ENCODE results near the gene NTRK2. TPM values are rescaled to one million over a fixed set of nuclear protein-coding genes. Genes with fewer than 3 reads are reported as not detected.

The NTRK2 gene
- total RNA-seq, 8 experiments from 2014 or later, result 0.49 to 238 (median 15.5) TPM

GRCh38 chr9:84775056-84775643 is 105.6 kb downstream of the NTRK2 start:
- no peak overlapping the region for H3K4me3 ChIP-seq
- peaks cover 11 to 15% of the 10 kb centered on the region in 2 donors for H3K4me1 ChIP-seq (replicated peaks in 1 of 2)
- 60 to 100% (median 96%) methylated on average over 1 to 4 of the region's 4 CpGs; no CpG with 5 or more reads in 2 of the 10 experiments for WGBS, 10 experiments
- in situ Hi-C loops (cut with MboI; ENCODE audit: low pct_unique_long_range_greater_than_20kb in 2 of 9, low sequenced_read_pairs in 9 of 9, unreplicated experiment in 9 of 9), result no loop called here
- ATAC-seq (replicated peaks in 6 of 8), result peak in 1 of 8 experiments; percentile 29
- H3K27ac ChIP-seq, result no peak overlapping the region

GRCh38 chr9:84778570-84778969 is 109.0 kb downstream of the NTRK2 start:
- H3K4me1 ChIP-seq (replicated peaks in 1 of 2), result peaks cover 11 to 15% of the 10 kb centered on the region in 2 donors
- 20 to 100% (median 76%) methylated on average over 1 to 5 of the region's 5 CpGs; no CpG with 5 or more reads in 4 of the 10 experiments for WGBS, 10 experiments
- ATAC-seq (replicated peaks in 6 of 8), result peak in 5 of 8 experiments; percentile 82 to 98 (median 92)
- H3K4me3 ChIP-seq, result no peak overlapping the region
- in situ Hi-C loops (cut with MboI; ENCODE audit: low pct_unique_long_range_greater_than_20kb in 2 of 9, low sequenced_read_pairs in 9 of 9, unreplicated experiment in 9 of 9), result no loop called here
- H3K27ac ChIP-seq, result peak overlapping the region in 1 of 2 donors; percentile 25

- ATAC-seq (replicated peaks in 6 of 8), result no peak
- peaks cover 21 to 22% of the 10 kb centered on the region in 2 donors for H3K4me1 ChIP-seq (replicated peaks in 1 of 2)
- in situ Hi-C loops (cut with MboI; ENCODE audit: low pct_unique_long_range_greater_than_20kb in 2 of 9, low sequenced_read_pairs in 9 of 9, unreplicated experiment in 9 of 9), result no loop called here
- 0 to 100% (median 90%) methylated on average over 1 to 3 of the region's 3 CpGs; no CpG with 5 or more reads in 1 of the 10 experiments for WGBS, 10 experiments
- H3K27ac ChIP-seq, result no peak overlapping the region
- H3K4me3 ChIP-seq, result no peak overlapping the region
These were observed 110.4 kb downstream of the NTRK2 start for GRCh38 chr9:84779883-84780282.

GRCh38 chr9:84780385-84780784 is 110.9 kb downstream of the NTRK2 start:
- Histone ChIP-seq H3K27ac (no peak overlapping the region), H3K4me3 (no peak overlapping the region), H3K4me1 (replicated peaks in 1 of 2) (peaks cover 26 to 27% of the 10 kb centered on the region in 2 donors)
- ATAC-seq (replicated peaks in 6 of 8), result no peak
- in situ Hi-C loops (cut with MboI; ENCODE audit: low pct_unique_long_range_greater_than_20kb in 2 of 9, low sequenced_read_pairs in 9 of 9, unreplicated experiment in 9 of 9), result no loop called here
- WGBS, 10 experiments, result 69 to 100% (median 88%) methylated on average over 1 to 5 of the region's 5 CpGs; no CpG with 5 or more reads in 3 of the 10 experiments

- Histone ChIP-seq H3K4me1 (replicated peaks in 1 of 2) (peaks cover 32 to 37% of the 10 kb centered on the region in 2 donors), H3K27ac (no peak overlapping the region), H3K4me3 (no peak overlapping the region)
- 14 to 100% (median 50%) methylated on average over 1 to 2 of the region's 2 CpGs; no CpG with 5 or more reads in 1 of the 10 experiments for WGBS, 10 experiments
- in situ Hi-C loops (cut with MboI; ENCODE audit: low pct_unique_long_range_greater_than_20kb in 2 of 9, low sequenced_read_pairs in 9 of 9, unreplicated experiment in 9 of 9), result no loop called here
- ATAC-seq (replicated peaks in 6 of 8), result no peak
These were observed 111.9 kb downstream of the NTRK2 start for GRCh38 chr9:84781458-84781857.

DNA sequence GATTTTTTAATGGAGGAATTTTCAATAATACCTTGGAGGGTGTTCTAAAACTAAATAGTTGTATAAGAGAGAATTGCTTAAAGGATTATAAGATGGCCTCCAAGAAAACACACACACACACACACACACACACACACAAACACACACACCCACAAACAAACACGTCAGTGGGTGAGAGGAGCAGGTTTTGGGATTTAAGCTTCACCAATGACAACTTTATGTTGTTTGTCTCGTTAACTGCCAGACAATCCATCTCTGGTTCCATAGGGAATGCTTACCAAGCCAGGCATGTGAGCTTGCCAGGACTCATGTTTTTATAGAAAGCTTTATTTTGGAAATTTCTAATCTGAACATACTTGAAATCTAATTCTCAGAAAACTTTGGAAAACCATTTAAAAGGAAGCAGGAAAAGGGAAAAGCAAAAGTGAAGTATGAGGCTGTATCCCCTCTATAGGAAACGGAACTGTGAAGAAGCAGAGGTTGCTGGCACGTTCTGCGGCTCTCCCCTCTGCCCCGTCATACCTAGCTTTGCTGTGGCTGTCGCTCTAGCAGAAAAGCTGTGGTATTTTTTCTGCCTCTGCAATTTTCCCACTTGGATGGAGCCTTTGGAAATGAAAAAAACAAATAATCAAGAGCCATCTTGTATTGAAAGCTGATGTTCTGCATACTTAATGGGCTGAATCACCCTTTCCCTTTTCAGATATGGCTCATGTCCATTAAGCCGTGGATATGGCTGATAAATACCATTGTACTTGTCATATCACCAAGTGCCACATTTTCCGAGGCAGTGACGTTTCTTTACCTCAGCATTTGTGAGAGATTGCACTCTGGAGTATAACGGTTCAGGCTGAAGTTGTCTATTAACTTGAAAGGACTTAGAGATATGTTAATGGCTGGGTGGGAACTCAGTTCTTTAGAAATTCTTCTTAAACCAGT is 112.7 kb downstream of the NTRK2 start:
- in situ Hi-C loops (cut with MboI; ENCODE audit: low pct_unique_long_range_greater_than_20kb in 2 of 9, low sequenced_read_pairs in 9 of 9, unreplicated experiment in 9 of 9), result no loop called here
- WGBS, 10 experiments, result 31 to 97% (median 80%) methylated on average over 2 to 10 of the region's 11 CpGs; no CpG with 5 or more reads in 1 of the 10 experiments
- Histone ChIP-seq H3K27ac (no peak overlapping the region), H3K4me3 (no peak overlapping the region), H3K4me1 (replicated peaks in 1 of 2) (peaks cover 32 to 42% of the 10 kb centered on the region in 2 donors)
- ATAC-seq (replicated peaks in 6 of 8), result peak in 1 of 8 experiments; percentile 31

DNA sequence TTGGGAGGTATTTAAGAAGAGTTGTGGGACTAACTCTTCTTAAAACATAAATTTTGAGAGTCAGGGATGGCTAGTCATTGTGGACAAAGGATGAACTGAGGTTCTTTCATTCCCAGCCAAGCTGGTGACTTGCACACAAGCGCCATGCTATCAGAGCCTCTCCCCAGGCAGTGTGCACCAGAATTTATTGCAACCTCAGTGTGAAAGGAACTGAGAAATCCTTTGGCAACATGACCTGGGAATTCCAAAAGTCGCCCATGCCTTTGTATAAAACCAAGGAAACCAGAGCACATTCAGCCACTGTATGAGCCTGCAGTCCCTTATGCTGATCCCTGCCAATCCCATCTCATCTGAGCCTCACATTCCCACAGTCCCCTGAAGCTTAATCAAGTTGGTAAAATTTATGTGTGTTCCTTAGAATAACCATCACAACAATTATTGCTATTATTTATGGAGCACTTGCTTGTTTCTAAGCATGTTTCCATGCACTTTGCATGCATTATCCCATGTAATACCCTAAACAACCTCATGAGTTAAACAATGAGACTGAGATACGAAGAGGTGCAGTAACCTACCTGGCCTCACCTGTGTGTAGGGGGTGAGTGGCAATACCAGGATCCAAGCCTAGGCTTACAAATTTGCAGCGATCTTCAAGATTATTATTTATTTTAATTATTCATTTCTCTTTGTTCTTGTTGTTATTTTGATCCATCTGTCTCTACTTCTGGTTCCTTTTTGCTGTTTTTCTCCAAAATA is 116.4 kb downstream of the NTRK2 start:
- WGBS, 10 experiments, result 22 to 80% (median 61%) methylated on average over 1 to 4 of the region's 4 CpGs; no CpG with 5 or more reads in 1 of the 10 experiments
- H3K4me1 ChIP-seq (replicated peaks in 1 of 2), result peaks cover 23 to 39% of the 10 kb centered on the region in 2 donors
- in situ Hi-C loops (cut with MboI; ENCODE audit: low pct_unique_long_range_greater_than_20kb in 2 of 9, low sequenced_read_pairs in 9 of 9, unreplicated experiment in 9 of 9), result no loop called here
- peak overlapping the region in 1 of 2 donors; percentile 50 for H3K27ac ChIP-seq
- H3K4me3 ChIP-seq, result no peak overlapping the region
- ATAC-seq (replicated peaks in 6 of 8), result peak in 5 of 8 experiments; percentile 83 to 94 (median 90)

- H3K4me1 ChIP-seq (replicated peaks in 1 of 2), result peaks cover 23 to 46% of the 10 kb centered on the region in 2 donors
- H3K27ac ChIP-seq, result no peak overlapping the region
- H3K4me3 ChIP-seq, result no peak overlapping the region
- in situ Hi-C loops (cut with MboI; ENCODE audit: low pct_unique_long_range_greater_than_20kb in 2 of 9, low sequenced_read_pairs in 9 of 9, unreplicated experiment in 9 of 9), result no loop called here
- no peak for ATAC-seq (replicated peaks in 6 of 8)
- 78 to 100% (median 100%) methylated on average over 1 to 5 of the region's 5 CpGs; no CpG with 5 or more reads in 4 of the 10 experiments for WGBS, 10 experiments
These were observed 119.4 kb downstream of the NTRK2 start for GRCh38 chr9:84788803-84789462.

DNA sequence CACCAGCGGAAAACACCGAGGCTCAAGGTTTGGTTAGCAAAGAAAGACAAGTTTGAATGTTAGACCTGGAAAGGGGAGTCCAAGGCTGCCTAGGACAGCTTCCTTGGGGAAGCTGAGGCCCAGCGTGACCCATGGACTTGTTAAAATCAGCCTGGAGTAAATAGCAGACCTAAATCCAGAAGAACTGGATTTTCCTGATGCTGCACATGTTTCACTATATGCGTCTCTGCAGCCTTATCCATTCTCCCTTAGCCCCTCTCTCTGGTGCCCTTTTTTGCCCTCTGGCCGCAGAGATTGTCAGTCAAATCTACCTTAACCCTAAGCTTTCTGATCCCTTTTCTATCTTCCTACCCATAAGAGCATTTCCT is 119.9 kb downstream of the NTRK2 start:
- H3K4me1 ChIP-seq (replicated peaks in 1 of 2), result peaks cover 20 to 41% of the 10 kb centered on the region in 2 donors
- 43 to 94% (median 66%) methylated on average over 1 to 5 of the region's 5 CpGs; no CpG with 5 or more reads in 5 of the 10 experiments for WGBS, 10 experiments
- ATAC-seq (replicated peaks in 6 of 8), result no peak
- in situ Hi-C loops (cut with MboI; ENCODE audit: low pct_unique_long_range_greater_than_20kb in 2 of 9, low sequenced_read_pairs in 9 of 9, unreplicated experiment in 9 of 9), result no loop called here
- H3K27ac ChIP-seq, result no peak overlapping the region
- no peak overlapping the region for H3K4me3 ChIP-seq

DNA sequence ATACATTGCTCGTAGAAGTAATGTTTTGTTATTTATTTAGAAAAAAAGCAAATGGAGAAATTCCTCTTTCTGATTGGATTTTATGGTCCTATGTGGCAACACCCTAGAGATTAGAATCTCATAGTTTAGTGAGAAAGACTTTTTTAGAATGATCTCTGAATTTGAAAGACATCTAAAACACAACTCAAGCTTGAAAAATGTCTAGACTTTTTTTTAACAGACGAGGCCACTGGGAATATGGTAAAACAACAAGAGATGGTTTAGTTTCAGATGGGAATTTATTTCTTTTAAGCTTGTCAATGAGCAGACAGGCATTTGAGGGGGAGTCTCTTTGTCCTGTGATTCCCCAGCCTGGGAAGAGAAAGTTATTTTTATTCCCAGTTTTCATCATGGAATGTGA is 122.1 kb downstream of the NTRK2 start:
- Histone ChIP-seq H3K4me3 (no peak overlapping the region), H3K27ac (no peak overlapping the region), H3K4me1 (replicated peaks in 1 of 2) (peaks cover 6 to 19% of the 10 kb centered on the region in 2 donors)
- ATAC-seq (replicated peaks in 6 of 8), result peak in 1 of 8 experiments; percentile 52
- in situ Hi-C loops (cut with MboI; ENCODE audit: low pct_unique_long_range_greater_than_20kb in 2 of 9, low sequenced_read_pairs in 9 of 9, unreplicated experiment in 9 of 9), result no loop called here
- 21 to 90% (median 68%) methylated on average over 1 to 2 of the region's 2 CpGs; no CpG with 5 or more reads in 2 of the 10 experiments for WGBS, 10 experiments

DNA sequence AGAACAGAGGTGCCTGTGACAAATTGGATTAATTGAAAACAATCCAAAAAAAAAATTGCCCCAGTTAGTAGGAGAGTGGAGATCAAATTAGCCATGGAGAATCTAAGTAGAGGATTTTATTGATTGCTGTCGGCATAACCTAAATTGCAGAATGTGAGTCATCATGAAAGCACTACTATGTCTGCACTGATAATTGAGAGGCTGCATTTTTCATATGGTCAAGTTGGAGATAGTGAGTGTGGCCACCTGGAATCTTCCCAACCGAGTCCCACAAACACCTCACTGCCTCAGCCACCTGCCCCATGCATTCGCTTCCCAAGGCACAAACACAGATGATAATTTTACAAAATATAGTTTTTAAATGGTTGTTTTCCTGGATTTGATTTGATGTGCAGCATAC is 123.7 kb downstream of the NTRK2 start:
- Histone ChIP-seq H3K4me1 (replicated peaks in 1 of 2) (peaks cover 6 to 16% of the 10 kb centered on the region in 2 donors), H3K27ac (no peak overlapping the region), H3K4me3 (no peak overlapping the region)
- WGBS, 10 experiments, result 50 to 100% (median 87%) methylated on average over 1 to 3 of the region's 3 CpGs; no CpG with 5 or more reads in 2 of the 10 experiments
- in situ Hi-C loops (cut with MboI; ENCODE audit: low pct_unique_long_range_greater_than_20kb in 2 of 9, low sequenced_read_pairs in 9 of 9, unreplicated experiment in 9 of 9), result no loop called here
- ATAC-seq (replicated peaks in 6 of 8), result peak in 2 of 8 experiments; percentile 21 to 46

- WGBS, 10 experiments, result 16 to 94% (median 64%) methylated on average over 2 to 7 of the region's 10 CpGs; no CpG with 5 or more reads in 4 of the 10 experiments
These were observed 125.6 kb downstream of the NTRK2 start for GRCh38 chr9:84794981-84795637.

More at GRCh38 chr9:84794981-84795637, 125.6 kb downstream of the NTRK2 start:
- H3K4me1 ChIP-seq (replicated peaks in 1 of 2), result peaks cover 2 to 12% of the 10 kb centered on the region in 2 donors
- in situ Hi-C loops (cut with MboI; ENCODE audit: low pct_unique_long_range_greater_than_20kb in 2 of 9, low sequenced_read_pairs in 9 of 9, unreplicated experiment in 9 of 9), result no loop called here
- no peak for ATAC-seq (replicated peaks in 6 of 8)
- H3K4me3 ChIP-seq, result no peak overlapping the region
- H3K27ac ChIP-seq, result no peak overlapping the region

Data from motor neuron (in vitro differentiated cells).